Gastrocnemius medialis (tissue), 4 donors: Measurements from ENCODE around the gene MRPL39.

Experiments used
- POLR2A ChIP-seq, 2 donors: fragments of 450-650 bp; IDR thresholded peaks; one replicate each; pipeline ENCODE4 v1.6.1; 2017; ENCODE audit warnings: antibody characterized with exemption in 2 of 2, mild to moderate bottlenecking in 2 of 2, moderate library complexity in 2 of 2
- TF ChIP-seq, protein P1 (sequence below), 5 experiments: fragments of 450-650 bp in 3 of 5; fragments of 200-600 bp in 2 of 5; sonication (generic) in 2 of 5; IDR thresholded peaks in 4 of 5; conservative IDR thresholded peaks in 1 of 5; 1 replicate in 4 of 5; 2 replicates in 1 of 5; pipeline ENCODE4 v1.5.1; 2016 to 2019; ENCODE audit warnings: antibody characterized with exemption in 5 of 5, mild to moderate bottlenecking in 3 of 5, moderate library complexity in 3 of 5

DNA sequence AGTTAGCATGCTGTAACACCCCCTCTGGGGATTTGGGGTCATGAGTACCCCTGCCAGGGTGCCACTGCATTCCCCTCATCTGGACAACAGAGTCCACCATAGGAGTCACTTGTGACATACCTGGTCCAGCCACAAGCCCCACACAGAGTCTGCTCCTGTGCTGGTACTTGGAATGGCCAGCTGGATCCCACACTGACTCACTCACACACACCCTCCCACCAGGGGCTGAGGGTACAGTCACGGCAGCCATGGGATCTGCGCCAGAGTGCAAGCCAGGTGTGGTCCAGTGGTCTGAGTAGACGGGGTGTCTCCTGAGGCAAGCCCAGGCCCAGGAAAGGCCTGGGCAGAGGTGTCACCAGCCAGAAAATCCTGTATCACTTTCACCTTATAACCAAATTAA is 67.7 kb downstream of the MRPL39 start:
- TF ChIP-seq, protein P1, sequence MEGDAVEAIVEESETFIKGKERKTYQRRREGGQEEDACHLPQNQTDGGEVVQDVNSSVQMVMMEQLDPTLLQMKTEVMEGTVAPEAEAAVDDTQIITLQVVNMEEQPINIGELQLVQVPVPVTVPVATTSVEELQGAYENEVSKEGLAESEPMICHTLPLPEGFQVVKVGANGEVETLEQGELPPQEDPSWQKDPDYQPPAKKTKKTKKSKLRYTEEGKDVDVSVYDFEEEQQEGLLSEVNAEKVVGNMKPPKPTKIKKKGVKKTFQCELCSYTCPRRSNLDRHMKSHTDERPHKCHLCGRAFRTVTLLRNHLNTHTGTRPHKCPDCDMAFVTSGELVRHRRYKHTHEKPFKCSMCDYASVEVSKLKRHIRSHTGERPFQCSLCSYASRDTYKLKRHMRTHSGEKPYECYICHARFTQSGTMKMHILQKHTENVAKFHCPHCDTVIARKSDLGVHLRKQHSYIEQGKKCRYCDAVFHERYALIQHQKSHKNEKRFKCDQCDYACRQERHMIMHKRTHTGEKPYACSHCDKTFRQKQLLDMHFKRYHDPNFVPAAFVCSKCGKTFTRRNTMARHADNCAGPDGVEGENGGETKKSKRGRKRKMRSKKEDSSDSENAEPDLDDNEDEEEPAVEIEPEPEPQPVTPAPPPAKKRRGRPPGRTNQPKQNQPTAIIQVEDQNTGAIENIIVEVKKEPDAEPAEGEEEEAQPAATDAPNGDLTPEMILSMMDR (IDR thresholded peaks at IDR 0.05 in 4 of 5, conservative IDR thresholded peaks at IDR 0.05 in 1 of 5): no peak
- no peak for TF ChIP-seq POLR2A (IDR thresholded peaks at IDR 0.05)
